Measurements from ENCODE around the gene GABPB2. TPM values are rescaled to one million over a fixed set of nuclear protein-coding genes. Genes with fewer than 3 reads are reported as not detected.

The GABPB2 gene
- total RNA-seq, 1 donor from 2014 or later = 6.2 TPM

DNA sequence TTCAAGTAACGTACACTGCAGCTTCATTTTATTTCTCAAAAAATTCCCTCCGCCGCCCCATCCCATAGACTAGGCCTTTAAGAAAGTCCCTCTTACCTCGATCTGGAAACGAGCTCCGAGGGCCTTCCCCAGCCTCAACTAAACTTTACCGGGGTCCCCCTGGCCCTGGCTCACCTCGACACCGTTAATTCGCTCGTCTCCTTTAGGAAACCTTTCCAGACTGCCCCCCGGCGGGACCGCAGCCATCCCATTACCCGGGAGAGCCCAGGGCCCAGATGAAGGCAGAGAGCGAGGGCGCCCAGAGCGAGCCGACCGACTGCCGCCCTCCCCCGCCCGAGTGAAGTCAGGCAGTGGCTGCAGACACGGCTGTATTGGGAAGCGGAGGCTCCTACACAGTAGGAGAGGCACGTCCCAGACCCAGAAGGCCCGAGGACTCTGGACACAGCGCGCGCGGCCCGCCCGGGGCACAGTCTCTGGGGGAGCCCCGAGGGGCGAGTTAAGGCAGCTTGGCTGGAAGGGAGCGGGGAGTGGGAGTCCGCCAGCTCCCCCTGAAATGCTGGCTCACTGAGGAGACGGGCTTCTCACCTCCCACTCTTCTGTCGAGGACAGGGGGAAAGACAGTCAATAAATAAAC, 61.3 kb downstream of the GABPB2 start:
- ATAC-seq = peak; percentile 7
- DNase-seq (ENCODE audit: low spot score) = no peak

DNA sequence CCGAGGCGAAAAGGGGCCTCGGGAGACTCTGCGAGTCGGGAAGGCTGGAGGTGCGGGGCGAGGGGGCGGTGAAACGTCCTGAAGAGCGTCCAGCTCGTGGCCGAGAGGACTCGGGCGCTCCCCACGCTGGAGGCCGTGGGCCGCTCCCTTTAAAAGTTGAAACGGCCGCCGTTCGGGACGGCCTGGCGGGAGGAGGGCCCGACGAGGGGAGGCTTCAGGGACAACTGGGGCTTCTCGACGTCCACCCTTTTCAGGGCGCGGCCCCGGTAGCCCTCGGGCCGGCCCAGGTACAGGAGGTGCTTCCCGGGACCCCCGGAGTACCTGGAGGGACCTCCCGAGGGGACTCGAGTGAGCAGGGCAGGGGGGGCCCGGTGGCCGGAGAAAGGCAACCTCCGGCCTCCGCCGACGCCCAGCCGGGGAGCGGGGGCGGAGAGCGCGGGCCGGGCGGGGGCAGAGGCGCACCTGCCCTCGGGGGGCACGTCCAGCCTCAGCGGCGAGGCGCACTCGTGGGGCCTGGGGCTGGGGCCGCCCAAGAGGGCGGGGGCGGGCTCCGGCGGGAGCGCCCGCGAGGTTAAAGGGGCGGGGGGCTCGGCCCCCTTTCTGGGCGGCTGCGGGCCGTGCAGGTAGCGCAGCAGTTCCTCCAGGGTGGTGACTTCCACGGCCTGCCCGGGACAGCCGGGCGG, 61.9 kb downstream of the GABPB2 start:
- ATAC-seq (no peak), DNase-seq (ENCODE audit: low spot score) (no peak)

DNA sequence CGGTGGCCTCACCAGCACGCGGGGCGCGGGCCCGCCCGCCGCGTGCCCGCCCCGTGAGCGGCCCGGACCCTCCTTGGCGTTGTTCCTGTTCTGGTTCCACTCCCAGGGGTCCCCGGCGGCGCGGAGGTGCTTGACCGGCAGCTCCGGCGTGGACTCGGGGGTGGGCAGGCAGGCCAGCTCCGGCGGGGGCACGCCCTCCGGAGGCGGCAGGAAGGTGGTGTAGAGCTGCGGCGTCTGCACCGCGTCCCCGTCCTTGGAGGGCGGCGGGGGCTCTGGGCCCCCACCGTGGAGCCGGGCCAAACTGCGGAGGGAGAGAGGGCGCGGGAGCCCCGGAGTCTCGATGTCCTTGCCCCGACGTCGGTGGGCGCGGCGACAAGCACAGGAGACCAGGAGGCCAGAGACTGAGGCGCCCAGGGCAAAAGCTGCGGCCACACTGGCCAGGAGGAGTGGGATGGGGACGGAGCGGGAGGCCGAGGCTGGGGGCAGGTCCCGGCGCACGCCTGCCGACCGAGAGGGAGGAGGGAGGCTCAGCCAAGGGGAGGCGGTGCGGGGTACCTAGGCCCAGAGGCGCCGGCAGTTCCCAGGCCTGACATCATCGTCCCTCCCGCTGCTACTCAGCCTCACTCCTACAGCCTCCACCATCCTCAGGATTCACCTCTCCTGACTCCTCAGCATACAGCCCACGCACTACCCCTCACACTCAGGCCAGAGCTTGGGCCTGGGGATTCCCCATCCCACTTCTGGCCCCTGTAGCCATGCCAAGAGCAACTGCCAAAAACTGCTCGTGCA, 62.7 kb downstream of the GABPB2 start:
- no peak for ATAC-seq
- no peak for DNase-seq (ENCODE audit: low spot score)

DNA sequence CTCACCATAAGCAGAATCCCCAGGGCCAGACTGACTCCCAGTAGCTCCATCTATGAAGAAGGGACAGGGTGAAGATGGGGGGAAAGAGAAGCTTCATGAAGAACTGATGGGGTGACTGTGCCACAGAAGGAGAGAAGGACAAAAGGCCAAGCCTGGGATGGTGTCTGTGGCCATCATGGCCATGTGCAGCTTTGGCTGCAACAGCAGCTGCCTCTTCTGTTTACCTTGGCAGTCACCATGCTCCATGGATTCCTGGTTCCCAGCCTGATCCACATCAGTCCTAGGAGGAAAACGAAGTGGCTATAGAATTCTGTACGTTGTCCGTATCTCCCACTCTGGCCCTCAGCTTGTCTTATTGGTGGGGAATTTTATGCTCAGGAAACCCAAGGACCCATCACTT, 63.8 kb downstream of the GABPB2 start:
- ATAC-seq (peak; percentile 79), DNase-seq (ENCODE audit: low spot score) (no peak)

DNA sequence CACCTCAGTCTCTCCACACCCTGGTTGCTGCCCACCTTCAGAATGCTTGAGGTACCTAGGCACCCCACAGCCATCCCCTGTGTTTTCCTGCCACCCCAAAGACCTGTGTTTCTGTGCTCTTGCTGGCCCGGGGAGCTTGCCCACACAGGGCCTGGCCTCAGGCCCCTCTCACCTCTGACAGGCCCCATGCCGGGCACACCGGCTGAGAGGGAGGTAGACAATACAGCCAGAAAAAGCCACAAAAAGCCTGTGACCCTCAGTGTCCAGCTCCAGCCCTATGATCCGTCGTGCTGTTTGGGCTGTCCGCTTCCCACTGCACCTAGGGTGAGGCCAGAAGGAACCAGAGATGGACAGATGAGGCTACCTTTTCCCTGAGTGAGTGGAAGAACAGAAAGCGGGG, 64.4 kb downstream of the GABPB2 start:
- DNase-seq (ENCODE audit: low spot score) (no peak), ATAC-seq (no peak)

DNA sequence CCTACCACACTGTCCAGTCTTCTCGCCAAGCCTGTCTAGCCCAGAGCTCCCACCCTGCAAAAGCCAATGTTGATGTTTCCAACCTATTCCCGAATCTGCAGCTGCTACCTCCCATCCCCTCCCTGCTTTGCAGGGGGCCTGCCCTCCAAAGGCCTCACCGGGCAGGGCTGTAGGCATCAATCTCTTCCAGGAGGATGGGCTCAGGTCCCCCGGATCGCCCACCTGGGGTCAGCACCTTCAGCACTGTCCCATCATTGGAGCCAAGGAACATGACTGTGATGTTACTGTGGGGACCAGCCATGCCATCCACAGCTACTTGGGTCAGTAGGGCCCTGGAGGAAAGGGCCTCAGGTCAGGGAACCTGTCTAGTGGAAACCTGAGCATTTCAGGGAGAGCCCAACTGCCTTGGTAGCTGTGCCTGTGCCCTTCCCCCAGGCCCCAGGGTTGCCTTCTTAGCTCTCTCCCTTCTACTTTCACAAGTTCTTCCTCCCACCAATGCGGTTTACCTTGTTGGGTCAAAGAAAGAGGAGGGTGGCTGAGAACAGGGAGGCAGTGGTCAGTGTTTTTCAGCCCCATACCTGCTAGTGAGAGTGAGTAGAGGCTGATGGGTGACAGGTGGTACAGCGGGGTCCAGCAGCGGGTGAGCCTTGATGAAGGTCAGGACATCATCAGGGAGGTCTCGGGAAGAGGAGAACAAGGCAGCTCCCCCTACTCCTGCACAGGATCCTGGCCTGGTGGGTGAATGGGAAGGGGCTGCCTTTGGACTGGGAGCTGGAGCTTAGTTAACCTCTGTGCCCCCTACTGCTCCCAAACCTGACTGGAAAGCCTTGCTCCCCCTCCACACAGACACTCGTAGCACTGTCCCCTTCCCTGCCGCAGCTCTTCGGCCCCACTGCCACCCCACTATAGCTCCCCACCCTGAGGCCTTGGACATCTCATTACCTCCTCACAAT, 65.1 kb downstream of the GABPB2 start:
- no peak for ATAC-seq
- no peak for DNase-seq (ENCODE audit: low spot score)

DNA sequence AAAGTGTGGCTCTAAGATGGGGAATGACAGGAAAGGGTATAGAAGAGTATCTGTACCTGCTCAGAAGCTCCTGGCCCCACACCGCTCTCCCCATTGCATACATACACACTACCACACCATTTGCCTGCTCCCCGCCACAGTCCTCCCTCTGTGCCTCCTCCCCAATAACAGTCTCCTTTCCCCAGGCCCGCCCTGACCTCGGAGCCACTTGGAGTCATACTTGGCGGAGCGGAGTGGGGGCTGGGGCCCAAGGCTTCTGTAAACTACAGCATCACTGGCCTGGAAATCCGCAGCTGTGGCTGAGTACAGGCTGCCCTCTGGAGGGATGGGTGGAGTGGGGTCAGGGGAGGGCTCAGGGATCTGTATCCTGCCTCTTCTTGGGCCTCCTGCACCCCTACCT, 67.2 kb downstream of the GABPB2 start:
- no peak for ATAC-seq
- no peak for DNase-seq (ENCODE audit: low spot score)

DNA sequence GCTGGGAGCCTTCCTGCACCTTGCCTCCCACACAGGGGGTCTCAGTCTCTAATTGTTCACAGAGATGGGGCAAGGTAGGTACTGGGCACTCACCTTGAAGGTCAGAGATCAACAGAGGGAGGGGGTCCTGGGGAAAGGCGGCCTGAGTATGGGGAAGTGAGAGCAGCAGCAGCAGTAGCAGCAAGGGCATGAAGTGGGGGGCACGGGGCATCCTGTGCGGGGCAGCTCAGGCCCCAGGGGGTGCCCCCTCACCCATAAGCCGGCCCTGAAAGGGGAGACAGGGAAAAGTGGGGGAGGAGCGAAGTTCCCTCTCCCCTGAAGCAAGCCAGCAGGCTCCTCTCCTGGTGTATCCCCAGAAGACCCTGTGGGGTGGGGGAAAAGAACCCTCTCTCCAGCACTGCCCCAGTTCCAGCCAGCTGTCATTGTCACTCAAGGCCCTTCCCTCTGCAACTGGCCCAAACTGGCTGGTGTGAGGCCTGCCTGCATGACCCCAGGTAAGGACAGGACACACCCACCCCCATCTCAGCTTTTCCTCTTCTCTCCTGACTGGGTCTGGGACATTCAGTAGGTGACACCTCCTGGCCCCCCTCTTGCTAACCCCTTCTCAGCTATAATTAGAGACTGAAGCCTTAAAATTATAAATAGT, 72.0 kb downstream of the GABPB2 start:
- ATAC-seq (no peak), DNase-seq (ENCODE audit: low spot score) (no peak)

DNA sequence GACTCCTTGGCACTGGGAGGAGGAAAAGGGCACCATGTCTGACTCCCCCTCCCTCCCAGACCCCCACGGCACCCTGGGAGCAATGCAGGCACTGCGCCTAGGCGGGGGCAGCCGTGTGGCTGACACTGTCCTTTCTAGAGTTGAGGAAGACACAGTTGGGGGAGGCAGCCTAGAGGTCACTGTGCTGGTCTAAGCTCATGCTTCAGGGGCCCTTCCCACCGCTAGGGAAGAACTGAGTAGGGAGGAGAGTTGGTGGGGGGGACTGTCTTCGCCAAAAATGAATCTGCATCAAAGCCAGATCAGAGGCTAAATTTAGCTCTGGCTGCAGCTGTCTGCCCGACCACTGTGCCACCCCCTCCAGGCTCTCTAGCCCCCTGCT, 72.5 kb downstream of the GABPB2 start:
- ATAC-seq (no peak), DNase-seq (ENCODE audit: low spot score) (no peak)

DNA sequence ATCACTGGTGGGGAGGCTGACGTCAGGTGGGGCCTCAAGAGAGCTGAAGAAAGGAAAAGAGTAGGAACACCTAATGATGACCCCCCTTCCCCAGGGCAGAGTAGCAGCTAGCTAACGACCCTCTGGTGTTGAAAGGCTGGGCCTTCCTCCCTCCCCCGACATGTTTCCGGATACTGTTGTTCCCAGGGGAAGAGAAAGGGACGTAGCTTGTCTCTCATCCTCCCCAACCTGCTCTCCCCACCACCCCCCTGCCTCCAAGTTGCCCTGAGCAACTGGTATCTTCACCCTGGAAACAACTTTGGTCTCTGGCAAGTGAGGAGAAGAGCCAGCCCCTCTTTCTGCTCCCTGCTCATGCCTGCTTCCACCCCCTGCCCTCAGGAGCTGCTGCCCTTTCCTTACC, 73.4 kb downstream of the GABPB2 start:
- DNase-seq (ENCODE audit: low spot score) = no peak
- ATAC-seq = no peak

DNA sequence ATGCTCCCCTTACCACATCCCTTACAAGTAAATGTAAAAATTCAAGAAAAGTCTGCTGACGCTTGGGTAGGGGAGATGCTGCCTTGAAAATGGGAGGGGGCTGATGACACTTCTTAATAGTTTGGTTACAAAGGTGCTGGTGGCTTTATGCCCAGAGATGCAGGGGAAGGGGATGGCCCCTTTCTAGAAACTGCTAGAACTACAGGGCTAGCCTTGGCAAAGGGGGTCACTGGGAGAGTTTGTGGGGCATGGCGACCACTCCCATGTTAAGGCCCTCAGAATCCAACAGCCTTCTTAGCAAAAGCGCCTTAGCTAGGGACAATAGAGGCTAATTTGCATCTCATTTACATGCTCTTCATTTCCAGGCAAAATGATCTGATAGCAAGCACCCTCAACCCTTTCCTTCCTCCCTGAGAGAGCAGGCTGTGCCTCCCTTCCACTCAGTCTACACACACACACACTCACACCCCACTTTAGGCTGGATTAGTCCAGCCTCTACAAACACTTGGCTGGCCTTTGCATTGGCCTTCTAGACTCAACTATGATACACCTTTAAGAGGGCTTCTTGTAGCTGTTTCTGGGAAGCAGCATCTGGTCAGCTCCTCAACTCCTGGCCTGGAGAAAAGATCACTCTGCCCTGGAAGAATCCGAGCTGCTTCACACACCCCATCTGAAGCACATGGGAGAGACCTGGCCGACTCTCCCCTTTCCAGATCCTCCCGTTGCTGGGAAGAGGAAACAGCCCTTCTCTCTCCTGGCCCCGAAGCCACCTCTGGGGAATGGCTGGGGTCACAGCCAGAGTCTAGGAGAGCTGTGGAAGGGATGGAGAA, 74.1 kb downstream of the GABPB2 start:
- ATAC-seq = no peak
- DNase-seq (ENCODE audit: low spot score) = no peak

DNA sequence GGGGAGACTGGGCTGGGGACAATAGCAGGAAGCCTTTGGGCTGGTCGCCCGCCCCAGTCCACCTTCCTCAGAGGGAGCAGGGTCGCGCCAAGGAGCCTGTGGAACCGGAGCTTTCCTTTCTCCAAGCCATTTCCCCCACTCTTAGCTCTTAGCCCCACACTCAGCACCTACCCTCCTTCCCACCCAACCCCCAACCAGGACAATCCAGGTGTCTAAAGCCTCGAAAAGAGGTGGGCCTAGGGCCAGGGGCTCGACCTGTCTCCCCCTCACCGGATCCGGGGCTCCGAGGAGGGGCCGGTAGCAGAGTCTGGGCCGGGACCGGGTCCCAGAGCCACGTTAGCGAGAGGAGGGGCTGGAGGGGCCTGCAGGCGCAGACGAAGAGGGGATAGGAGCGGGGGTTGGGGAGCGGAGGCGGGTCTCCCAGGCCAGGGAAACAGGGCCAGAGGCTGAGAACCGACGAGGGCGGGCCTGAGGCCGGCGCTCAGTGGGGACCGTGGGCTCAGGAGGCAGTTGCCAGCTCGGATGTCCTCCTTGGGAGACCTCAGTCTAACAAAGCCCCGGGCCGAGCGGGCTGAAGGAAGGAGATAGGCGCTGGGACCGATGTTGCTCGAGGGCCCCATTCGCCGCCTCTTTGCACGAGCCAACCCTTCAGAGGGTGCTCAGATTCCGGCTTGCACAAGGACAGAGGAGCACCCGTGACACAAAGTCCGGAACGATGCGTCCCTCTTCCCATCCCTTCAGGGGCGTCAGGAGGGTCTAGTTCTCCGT, 74.9 kb downstream of the GABPB2 start:
- DNase-seq (ENCODE audit: low spot score) (no peak), ATAC-seq (no peak)

DNA sequence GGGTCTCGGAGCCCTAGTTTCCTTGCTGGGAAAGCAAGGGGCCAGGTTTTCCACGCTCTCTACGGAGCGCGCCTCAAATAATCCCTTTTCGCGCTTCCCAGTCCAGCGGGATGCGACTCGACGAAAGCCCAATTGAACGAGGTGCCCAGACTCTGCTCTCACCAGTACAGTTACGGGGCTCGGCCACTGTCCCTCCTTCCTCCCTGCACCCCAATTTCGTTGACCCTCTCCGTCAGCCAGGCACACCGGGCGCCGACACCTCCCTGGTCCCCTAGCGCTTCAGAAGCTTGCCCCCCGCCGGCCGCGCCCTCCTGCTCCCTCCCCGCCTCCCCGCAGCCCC, 75.5 kb downstream of the GABPB2 start:
- DNase-seq (ENCODE audit: low spot score) (no peak), ATAC-seq (no peak)

DNA sequence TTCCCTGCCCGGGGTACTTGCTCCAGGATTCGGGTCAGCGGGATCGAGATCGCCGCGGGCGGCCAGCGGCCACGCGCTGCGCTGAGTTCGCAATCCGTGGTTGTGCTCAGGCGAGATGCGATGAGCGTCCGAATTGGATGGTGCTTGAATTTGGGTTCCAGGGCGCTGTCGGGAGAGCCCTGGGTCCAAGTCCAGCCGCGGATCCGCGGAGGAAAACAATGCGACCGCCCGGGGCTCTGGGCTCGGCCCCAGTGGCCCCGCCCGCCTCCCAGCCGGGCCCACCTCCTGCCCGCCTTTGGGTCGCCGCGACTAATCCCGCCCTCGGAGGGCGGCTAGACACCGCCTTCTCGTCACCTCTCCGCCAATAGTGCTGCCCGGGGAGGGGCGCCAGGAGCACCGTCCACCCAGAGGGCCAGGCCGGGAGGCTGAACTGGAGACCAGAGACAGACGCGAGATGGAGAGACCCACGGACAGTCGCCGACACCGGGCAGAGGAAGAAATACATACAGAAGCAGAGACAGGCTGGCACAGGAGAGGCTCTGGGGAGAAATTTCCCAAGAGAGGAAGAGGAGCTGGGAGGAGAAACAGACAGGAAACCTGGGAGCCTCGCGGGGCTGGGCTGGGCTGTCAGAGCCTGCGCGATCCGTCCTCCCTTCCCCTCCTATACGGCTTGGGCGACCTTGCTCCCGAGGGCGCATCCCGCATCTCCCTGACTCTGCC, 76.0 kb downstream of the GABPB2 start, which contains the start of gene SEMA6C:
Gene SEMA6C (minus strand): TSS at position 220 of the 720 bp plus-strand sequence. CDS start 4,010 bp downstream, outside the sequence.
- ATAC-seq (peak; percentile 96), DNase-seq (ENCODE audit: low spot score) (peak; percentile 98)

DNA sequence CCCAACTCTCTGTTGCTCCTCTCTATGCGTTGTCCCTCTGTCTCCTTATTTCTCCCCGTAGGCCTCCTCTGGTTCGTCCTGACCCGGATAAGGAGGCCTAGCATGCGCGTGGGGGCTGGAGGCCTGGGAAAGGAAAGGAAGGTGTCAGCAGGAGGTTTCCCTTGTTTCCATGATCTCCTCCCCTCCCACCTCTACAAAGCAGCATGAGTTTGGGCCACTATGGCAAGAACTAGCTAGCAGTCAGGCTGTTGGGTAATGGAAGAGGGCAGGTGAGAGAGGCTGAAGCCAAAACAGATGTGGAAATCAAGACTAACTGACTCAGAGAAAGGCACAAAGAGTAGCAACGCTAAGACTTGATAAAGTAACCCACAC, 76.6 kb downstream of the GABPB2 start:
- ATAC-seq = peak; percentile 63
- DNase-seq (ENCODE audit: low spot score) = no peak

DNA sequence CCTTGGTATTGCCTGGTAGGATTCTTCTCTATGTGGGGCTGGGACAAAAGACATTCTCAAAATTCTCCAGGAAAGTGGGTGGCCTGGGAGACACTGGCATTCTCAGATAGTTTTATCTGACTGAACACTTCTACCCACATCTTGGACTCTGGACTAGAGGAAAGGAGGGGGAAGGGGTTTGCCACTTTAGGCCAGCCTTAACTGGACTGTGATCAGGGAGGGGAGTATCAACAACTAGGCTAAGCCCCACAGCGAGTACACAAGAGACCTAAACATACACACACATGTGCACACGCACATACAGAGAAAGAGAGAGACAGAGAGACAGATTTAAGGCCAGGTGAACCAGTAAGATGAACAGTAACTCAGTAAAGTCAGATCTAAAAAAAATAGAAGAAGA, 77.1 kb downstream of the GABPB2 start:
- no peak for DNase-seq (ENCODE audit: low spot score)
- peak; percentile 47 for ATAC-seq

DNA sequence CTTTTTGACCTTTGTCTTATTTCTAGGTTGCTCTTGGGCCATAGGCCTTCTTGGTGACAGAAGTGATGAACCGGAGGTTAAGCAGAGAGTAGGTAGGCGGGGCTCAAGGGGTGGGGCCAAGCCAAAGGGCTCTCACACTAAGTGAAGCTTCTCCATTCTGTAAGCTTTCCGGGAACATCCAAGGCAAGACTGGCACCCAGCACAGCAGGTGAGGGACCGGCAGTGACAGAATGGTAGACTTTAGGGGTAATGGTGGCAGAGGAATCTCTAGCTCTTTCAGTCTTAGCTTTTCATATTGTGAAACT, 85.9 kb downstream of the GABPB2 start, which contains the start of gene TNFAIP8L2:
Gene TNFAIP8L2 (plus strand): TSS at position 135 of the 305 bp plus-strand sequence. CDS start 2,049 bp downstream, outside the sequence.
- DNase-seq (ENCODE audit: low spot score) = no peak
- ATAC-seq = peak; percentile 71

DNA sequence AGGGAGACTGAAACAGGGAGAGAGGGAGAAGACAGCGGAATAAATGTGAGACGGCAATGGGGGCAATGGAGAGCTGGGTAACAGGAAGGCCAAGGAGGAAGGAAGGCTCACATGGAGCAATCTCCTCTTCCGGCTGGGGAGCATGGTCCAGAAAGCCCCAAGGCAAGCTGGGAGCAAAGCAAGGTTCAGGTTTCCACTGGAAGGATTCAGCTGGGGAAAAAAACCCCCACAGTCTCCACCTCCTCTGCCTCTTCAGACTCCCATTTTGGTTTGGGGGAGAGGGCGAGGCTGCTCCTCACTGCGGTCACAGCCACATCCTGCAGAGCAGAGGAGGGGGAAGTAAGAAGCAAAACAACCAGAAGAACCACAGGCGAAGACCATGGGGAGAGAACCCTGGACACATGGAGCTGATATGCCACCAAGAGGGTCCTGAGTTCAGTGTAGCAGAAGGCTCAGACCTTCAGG, 86.5 kb downstream of the GABPB2 start:
- ATAC-seq = peak; percentile 10

More for the DNA sequence above, 86.5 kb downstream of the GABPB2 start:
- DNase-seq (ENCODE audit: low spot score) = no peak
